HG03342 (cell line): ENCODE data around the gene PLK4.

Source experiments
- ATAC-seq: cut with Tn5 transposase; IDR thresholded peaks from one replicate; pipeline ENCODE4 v1.9.1; 2021; ENCODE audit warnings: mild to moderate bottlenecking, moderate library complexity; ENCODE audit not compliant: unreplicated experiment

The PLK4 gene

GRCh38 chr4:127880763-127881562 is at the start of gene PLK4:
TSS of gene PLK4 (plus strand) at chr4:127880893. CDS start at chr4:127881135, 242 bp downstream.
- peak; percentile 91 for ATAC-seq

- ATAC-seq, result peak; percentile 84
Measured at GRCh38 chr4:127832585-127832984, 48.1 kb upstream of the PLK4 start.

- no peak for ATAC-seq
Measured at GRCh38 chr4:127843704-127844600, 36.7 kb upstream of the PLK4 start.

GRCh38 chr4:127844601-127845116 is 36.0 kb upstream of the PLK4 start:
- ATAC-seq, result no peak

GRCh38 chr4:127846061-127846460 is 34.6 kb upstream of the PLK4 start:
- ATAC-seq, result no peak

GRCh38 chr4:127846765-127847164 is 33.9 kb upstream of the PLK4 start:
- ATAC-seq, result no peak

GRCh38 chr4:127849505-127850234 is 31.0 kb upstream of the PLK4 start:
- no peak for ATAC-seq

- no peak for ATAC-seq
Measured at GRCh38 chr4:127852661-127853060, 28.0 kb upstream of the PLK4 start.

- ATAC-seq, result peak; percentile 14
Measured at GRCh38 chr4:127856196-127856812, 24.4 kb upstream of the PLK4 start.

- ATAC-seq, result peak; percentile 85
Measured at GRCh38 chr4:127856813-127857447, 23.8 kb upstream of the PLK4 start.

- no peak for ATAC-seq
Measured at GRCh38 chr4:127857641-127858040, 23.1 kb upstream of the PLK4 start.

- no peak for ATAC-seq
Measured at GRCh38 chr4:127868196-127868595, 12.5 kb upstream of the PLK4 start.

- no peak for ATAC-seq
Measured at GRCh38 chr4:127870281-127870680, 10.4 kb upstream of the PLK4 start.

- no peak for ATAC-seq
Measured at GRCh38 chr4:127870688-127871087, 10.0 kb upstream of the PLK4 start.

GRCh38 chr4:127875791-127876190 is 4.9 kb upstream of the PLK4 start:
- ATAC-seq, result no peak

- ATAC-seq, result peak; percentile 33
Measured at GRCh38 chr4:127881563-127881864, 821 bp downstream of the PLK4 start.

- ATAC-seq, result no peak
Measured at GRCh38 chr4:127888559-127888958, 7.9 kb downstream of the PLK4 start.

GRCh38 chr4:127889903-127890302 is 9.2 kb downstream of the PLK4 start:
- ATAC-seq, result no peak

- ATAC-seq, result no peak
Measured at GRCh38 chr4:127896069-127896468, 15.4 kb downstream of the PLK4 start.

GRCh38 chr4:127896528-127896927 is 15.8 kb downstream of the PLK4 start:
- no peak for ATAC-seq
